T-helper 2 cell (primary cell): ENCODE data around the gene LYG1.
"Not testable (repeated sequence)": the region's sequence is repeated elsewhere in the genome, so short reads cannot be mapped to it uniquely, and the experiment has no call there.

Source experiments
- DNase-seq, 5 experiments: peaks; one replicate each; pipeline versions ENCODE4 v3.0.0 to v3.0.0-alpha.2; 2012 to 2022
- total RNA-seq, 2 donors: gene quantifications; one replicate each; lab custom pipeline; 2026; lab: John Stamatoyannopoulos, UW

The LYG1 gene
- 1.2 to 2.0 reads per million in 2 donors for total RNA-seq

DNA sequence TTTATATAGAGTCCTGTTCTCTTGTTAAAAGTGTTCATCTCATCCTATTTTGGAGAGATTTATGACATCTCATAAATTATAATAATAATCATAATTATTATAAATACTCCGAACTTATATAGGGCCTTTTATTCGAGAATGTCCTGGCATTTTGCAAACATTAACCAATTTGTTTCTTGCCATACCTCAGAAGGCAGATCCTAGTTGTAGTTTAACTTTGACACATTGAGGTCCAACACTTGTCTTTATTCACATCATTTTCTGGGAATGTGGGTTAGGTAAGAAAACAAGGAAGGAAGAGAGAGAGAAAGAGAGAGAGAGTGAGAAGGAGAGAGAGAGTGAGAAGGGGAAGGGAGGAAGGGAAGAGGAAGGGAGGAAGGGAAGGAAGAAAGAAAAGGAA lies at the start of gene LYG1:
TSS of gene LYG1 (minus strand) at position 101 of the 400 bp plus-strand sequence. CDS start 5,527 bp downstream, outside the sequence.
- not testable (repeated sequence) for DNase-seq

GRCh38 chr2:99350194-99350593 lies 49.2 kb upstream of the LYG1 start:
- no peak for DNase-seq

GRCh38 chr2:99348173-99348572 lies 47.2 kb upstream of the LYG1 start:
- peak in 1 of 5 experiments; percentile 31 for DNase-seq

- no peak for DNase-seq
Observed at GRCh38 chr2:99346218-99346617, 45.2 kb upstream of the LYG1 start.

DNA sequence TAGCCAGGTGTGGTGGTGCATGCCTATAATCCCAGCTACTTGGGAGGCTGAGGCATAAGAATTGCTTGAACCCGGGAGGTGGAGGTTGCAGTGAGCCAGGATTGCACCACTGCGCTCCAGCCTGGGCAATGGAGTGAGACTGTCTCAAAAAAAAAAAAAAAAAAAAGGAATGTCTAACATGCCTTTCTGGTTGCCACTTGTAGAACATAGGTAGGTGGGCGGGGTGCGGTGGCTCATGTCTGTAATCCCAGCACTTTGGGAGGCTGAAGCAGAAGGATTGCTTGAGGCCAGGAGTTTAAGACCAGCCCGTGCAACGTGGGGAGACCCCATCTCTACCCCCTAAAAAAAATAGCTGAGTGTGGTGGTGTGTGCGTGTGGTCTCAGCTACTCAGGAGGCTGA lies 44.4 kb upstream of the LYG1 start:
- DNase-seq, result not testable (repeated sequence)

- DNase-seq, result no peak
Observed at GRCh38 chr2:99342536-99342935, 41.5 kb upstream of the LYG1 start.

DNA sequence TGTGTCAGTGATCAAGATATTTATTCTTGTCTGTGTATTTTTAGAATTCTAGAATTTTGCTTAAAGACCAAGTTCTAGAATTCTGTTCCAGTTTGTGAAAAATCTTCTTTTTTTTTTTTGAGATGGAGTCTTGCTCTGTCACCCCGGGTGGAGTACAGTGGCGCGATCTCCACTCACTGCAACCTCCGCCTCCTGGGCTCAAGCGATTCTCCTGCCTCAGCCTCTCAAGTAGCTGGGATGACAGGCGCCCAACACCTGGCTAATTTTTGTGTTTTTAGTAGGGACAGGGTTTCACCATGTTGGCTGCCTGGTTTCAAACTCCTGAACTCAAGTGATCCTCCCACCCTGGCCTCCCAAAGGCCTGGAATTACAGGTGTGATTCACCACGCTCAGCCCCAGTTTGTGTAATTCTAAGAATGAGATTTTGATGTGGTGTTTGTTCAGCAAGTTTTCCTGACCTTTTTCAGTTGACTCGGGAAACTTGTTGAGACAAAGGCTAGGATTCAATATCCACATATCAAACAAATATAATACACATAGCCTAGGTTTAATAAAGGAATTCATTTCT lies 39.8 kb upstream of the LYG1 start:
- DNase-seq, result no peak

GRCh38 chr2:99338029-99338585 lies 37.1 kb upstream of the LYG1 start:
- DNase-seq, result peak in 1 of 5 experiments; percentile 55

- peak; percentile 67 to 96 (median 87) for DNase-seq
Observed at GRCh38 chr2:99337113-99338028, 36.4 kb upstream of the LYG1 start, which contains the start of gene EIF5B. Gene EIF5B, plus strand, starts transcription at chr2:99337389. Its CDS starts 166 bp downstream, at chr2:99337555.

GRCh38 chr2:99336804-99337112 lies 35.8 kb upstream of the LYG1 start:
- DNase-seq, result no peak

DNA sequence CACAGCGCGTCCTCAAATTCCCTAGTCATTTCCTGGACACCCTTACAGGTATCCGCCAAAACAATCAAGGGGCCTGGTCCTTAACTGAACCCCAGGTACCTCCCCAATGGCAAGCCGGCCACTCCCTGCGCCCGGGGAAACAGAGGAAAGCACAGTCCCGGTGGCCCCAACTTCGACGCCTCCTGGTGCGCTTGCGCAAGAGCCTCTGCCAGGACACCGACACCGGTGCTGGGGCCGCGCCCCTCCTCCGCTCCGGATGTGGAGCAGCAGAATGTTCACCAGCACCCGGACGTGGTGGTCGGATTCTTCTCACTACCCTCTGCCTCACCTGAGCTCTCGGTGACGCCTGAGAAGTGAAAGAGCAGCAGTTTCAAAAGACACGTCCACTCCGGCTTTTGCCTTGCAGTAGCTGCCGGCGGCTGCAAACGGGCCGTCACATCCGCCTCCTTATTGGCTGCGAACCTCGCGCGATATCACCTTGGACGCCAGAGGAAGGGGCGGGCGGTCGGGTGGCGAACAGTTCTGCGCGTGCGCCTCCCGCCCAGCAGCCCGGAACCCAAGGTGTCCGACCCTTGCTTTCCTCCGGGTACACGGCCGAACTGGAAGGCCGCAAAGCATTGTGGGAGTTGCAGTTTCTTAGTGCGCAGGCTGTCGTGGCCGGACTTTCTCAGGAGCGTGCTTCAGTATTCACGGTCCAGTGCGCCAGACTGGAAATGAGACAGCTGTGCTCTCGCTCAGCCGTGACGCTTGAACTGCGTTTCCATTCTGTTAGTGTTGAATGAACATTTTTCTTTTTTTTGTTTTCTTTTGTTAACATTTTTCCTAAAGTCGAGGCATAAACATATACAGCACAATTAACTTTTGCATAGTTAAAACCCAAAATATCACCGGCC lies 35.2 kb upstream of the LYG1 start, which contains the start of gene TXNDC9:
TSS of gene TXNDC9 (minus strand) at position 423 of the 893 bp plus-strand sequence. CDS start 3,123 bp downstream, outside the sequence.
- DNase-seq, result peak; percentile 94 to 99 (median 97)

DNA sequence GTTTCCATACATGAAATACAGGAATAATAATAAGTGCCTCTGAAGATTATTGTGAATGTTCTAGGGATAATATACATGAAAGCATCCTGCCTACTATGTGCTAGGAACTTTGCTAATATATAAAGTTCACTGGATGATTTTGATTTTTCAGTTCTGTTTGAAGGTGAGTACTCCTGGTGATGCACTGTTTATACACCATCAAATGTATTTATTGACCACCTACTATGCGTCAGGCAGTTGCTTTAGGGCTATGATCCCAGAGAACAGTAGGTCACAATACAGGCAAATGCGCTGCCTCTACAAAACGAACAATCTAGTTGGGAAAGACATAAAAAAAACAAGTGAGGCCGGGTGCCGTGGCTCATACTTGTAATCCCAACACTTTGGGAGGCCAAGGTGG lies 24.4 kb upstream of the LYG1 start:
- no peak for DNase-seq

- DNase-seq, result not testable (repeated sequence)
Observed at GRCh38 chr2:99317873-99318200, 16.8 kb upstream of the LYG1 start.

DNA sequence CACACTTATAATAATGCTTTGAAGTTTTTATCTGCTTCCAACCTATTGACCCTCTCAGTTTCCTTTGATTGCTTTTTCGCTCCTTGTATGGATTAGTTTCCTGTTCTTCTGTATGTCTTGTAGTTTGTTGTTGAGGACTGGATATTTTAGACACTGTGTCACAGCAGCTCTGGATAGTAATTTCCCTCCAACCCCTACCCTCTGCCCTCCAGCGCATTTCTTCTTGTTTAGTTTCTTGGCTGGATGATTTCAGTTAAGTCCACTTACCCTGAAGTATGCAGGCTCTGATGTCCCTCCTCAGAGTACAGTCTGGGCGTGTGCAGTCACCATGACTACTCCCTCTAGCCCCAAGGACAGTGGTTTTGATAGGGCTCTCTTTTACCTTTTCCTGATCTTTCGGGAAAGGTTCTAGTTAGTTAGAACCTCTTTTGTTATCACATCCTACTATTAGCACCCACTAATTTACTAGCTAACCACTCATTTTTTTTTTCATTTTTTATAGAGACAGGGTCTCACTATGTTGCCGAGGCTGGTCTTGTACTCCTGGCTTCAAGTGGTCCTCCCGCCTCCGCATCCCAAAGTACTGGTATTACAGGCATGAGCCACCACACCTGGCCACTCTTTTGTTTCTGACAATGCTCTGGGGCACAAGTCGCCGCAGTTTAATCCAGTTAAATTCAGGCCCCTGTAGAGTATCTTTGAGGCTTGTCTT lies 16.3 kb upstream of the LYG1 start:
- no peak for DNase-seq

- no peak for DNase-seq
Observed at GRCh38 chr2:99299580-99299979, 1.4 kb downstream of the LYG1 start.

- no peak for DNase-seq
Observed at GRCh38 chr2:99297994-99298393, 3.0 kb downstream of the LYG1 start.

DNA sequence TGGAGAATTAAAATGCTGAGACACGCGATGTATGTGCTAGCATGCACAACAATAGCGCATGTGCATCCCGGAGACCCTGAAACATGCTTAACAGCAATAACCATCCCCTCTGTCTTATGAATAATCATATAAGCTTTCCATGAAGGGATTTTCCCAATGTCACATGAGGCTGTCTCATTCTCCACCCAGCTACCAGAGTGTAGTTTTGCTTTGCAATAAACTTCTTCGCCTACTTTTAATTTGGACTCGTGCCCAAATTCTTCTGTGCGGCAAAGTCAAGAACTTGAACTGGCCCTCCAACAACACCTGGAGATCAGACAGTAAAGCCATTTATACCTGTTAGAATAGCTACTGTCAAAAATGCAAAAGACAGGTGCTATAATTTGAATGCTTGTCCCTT lies 15.5 kb downstream of the LYG1 start:
- DNase-seq, result no peak

- no peak for DNase-seq
Observed at GRCh38 chr2:99279969-99280695, 20.9 kb downstream of the LYG1 start.

GRCh38 chr2:99278793-99279291 lies 22.2 kb downstream of the LYG1 start:
- no peak for DNase-seq

DNA sequence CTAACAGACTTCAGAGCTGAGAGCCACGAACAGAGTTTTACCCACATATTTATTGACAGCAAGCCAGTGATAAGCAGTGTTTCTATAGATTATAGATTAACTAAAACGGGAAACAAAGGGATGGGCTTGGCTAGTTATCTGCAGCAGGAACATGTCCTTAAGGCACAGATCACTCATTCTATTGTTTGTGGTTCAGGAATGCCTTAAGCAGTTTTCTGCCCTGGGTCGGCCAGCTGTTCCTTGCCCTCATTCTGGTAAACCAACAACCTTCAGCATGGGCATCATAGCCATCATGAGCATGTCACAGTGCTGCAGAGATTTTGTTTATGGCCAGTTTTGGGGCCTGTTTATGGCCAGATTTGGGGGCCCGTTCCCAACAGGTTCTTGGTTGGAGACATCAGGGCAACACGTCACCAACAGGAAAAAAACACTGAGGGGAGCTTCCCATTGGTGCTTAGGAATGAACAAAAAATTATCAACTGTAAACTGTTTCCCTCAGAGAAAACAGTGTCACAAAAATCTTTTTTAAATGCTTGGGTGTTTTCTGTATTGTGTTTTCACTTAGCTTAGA lies 22.7 kb downstream of the LYG1 start:
- DNase-seq, result not testable (repeated sequence)

DNA sequence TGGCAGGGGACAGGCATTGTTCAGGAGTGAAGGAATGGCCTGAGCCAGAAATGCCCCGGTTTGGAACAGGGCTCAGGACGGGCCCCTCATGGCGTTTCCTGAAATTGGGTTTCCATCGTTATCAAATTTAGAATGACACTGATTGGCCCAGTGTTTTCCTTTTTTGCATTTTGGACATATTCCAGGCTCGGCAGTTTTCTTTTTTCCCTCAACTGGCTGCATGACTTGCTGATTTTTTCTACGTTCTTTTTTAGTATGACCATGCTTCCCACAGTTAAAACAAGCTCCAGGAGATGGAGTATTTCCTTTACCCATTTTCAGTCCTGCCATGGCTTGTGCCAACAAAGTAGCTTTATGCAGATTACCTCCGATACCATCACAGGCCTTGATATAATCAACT lies 25.1 kb downstream of the LYG1 start:
- DNase-seq, result no peak
